Lung (tissue), 12 donors: ENCODE results near the gene C9orf152. TPM values are rescaled to one million over a fixed set of nuclear protein-coding genes. Genes with fewer than 3 reads are reported as not detected.
"Not testable (repeated sequence)": the region's sequence is repeated elsewhere in the genome, so short reads cannot be mapped to it uniquely, and the experiment has no call there.

Experiments used
- ATAC-seq: fragments of 200-7000 bp; cut with Tn5 transposase; one replicate; pipeline ENCODE4 v1.9.1; 2020; ENCODE audit warnings: moderate number of reproducible peaks; ENCODE audit not compliant: insufficient read depth, low FRiP score
- DNase-seq, 3 donors: peaks; one replicate each; pipeline ENCODE4 v3.0.0-alpha.2; 2013 to 2017
- H3K27ac ChIP-seq, 2 donors: one replicate each; pipeline ENCODE4 v1.5.1; 2013; ENCODE audit warnings: mild to moderate bottlenecking in 2 of 2, moderate library complexity in 2 of 2, control low read depth in 1 of 2, inconsistent platforms in 1 of 2, low read depth in 1 of 2, low read length in 1 of 2
- H3K27me3 ChIP-seq, 3 donors: one replicate each; pipeline ENCODE4 v1.5.1; 2013; ENCODE audit warnings: low read length in 2 of 3; ENCODE audit not compliant: control insufficient read depth in 3 of 3, insufficient read depth in 3 of 3
- H3K36me3 ChIP-seq, 4 donors: one replicate each; pipeline ENCODE4 v1.5.1; 2013; ENCODE audit warnings: low read length in 4 of 4, mild to moderate bottlenecking in 1 of 4, moderate library complexity in 1 of 4; ENCODE audit not compliant: control insufficient read depth in 4 of 4, insufficient read depth in 4 of 4
- H3K4me1 ChIP-seq, 5 donors: one replicate each; pipeline ENCODE4 v1.5.1; 2013; ENCODE audit warnings: low read length in 5 of 5, mild to moderate bottlenecking in 2 of 5, moderate library complexity in 1 of 5; ENCODE audit not compliant: control insufficient read depth in 5 of 5, insufficient read depth in 5 of 5
- H3K4me3 ChIP-seq: one replicate; pipeline ENCODE4 v1.5.1; 2013; ENCODE audit warnings: mild to moderate bottlenecking, control low read depth, moderate library complexity
- H3K9ac ChIP-seq, 2 donors: one replicate each; pipeline ENCODE4 v1.5.1; 2013; ENCODE audit warnings: low read length in 2 of 2, control low read depth in 1 of 2; ENCODE audit not compliant: insufficient read depth in 1 of 2
- H3K9me3 ChIP-seq, 4 donors: one replicate each; pipeline ENCODE4 v1.5.1; 2013; ENCODE audit warnings: low read length in 3 of 4, mild to moderate bottlenecking in 1 of 4, moderate library complexity in 1 of 4; ENCODE audit not compliant: control insufficient read depth in 4 of 4, insufficient read depth in 3 of 4
- CTCF ChIP-seq: IDR thresholded peaks from 2 replicates; pipeline ENCODE4 v1.5.1; 2012; ENCODE audit warnings: mild to moderate bottlenecking; ENCODE audit errors: control extremely low read depth, extremely low read depth
- WGBS, 2 donors: extraction: QIAGEN DNeasy Blood & Tissue Kit; methylation state at CpG; one replicate each; pipeline ENCODE4 v1.1.7; 2013; 5-methylcytosine and 5-hydroxymethylcytosine counted together
- polyA plus RNA-seq, 2 donors: library from polyadenylated mRNA; stranded (reverse); fragments of 200-250 nt; gene quantifications; one replicate each; pipeline ENCODE4 v1.2.1, GENCODE V29; 2013
- total RNA-seq, 2 donors: library from RNA; depleted of rRNA in 1 of 2; stranded (reverse); fragments of >200 nt in 1 of 2; gene quantifications; one replicate each; pipeline ENCODE4 v1.2.1, GENCODE V29; 2014 to 2021
- donor health status: control.
- donor health status: control.
- donor health status: Bipolar disorder and iron deficiency.
- donor health status: healthy.
- donor health status: DM: yes; HTN: yes; CAD: no.

The C9orf152 gene
- total and polyA plus RNA-seq, 4 donors, result 4.2 to 16.8 (median 11.2) TPM

DNA sequence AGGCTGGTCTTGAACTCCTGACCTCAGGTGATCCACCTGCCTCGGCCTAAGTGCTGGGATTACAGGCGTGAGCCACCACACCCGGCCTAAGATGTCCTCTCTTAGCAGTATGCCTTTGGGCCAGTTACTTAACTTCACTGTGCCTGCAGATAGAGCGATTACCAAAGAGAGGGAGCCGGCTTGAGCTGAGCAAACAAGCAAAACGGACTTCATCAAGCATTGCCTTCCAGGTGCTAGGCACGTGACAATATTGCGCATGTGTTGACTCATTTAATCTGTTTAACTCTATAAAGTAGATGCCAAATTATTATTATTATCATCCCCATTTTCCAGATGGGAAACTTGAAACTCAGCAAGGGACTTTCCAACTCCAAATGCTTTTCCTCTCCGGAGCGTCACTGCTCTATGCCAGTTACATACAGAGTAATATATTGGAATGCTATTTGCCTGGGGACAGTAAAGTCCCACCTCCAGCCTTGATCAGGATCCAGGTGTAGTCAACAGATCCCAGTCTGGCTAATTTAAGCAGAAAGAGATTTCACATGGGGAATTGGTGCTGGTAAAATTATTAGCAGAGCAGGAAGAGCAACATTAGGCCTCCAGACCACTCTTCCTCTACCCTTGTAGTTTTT, 5.6 kb upstream of the C9orf152 start:
- whole genome bisulfite sequencing, 2 donors, result 69 to 86% methylated on average over 10 of the region's 10 CpGs
- H3K27ac ChIP-seq, result no peak overlapping the region

GRCh38 chr9:110207071-110207641, 803 bp downstream of the C9orf152 start:
- peak; percentile 55 to 77 (median 74) for DNase-seq
- 50 to 61% methylated on average over 6 of the region's 6 CpGs for WGBS, 2 donors
- Histone ChIP-seq H3K27ac (peak overlapping the region in 1 of 2 donors; percentile 69), H3K4me3 (no peak overlapping the region), H3K9ac (no peak overlapping the region), H3K4me1 (peaks cover 0 to 3% (median 0%) of the 10 kb centered on the region in 5 donors), H3K9me3 (no peaks in the 10 kb centered on the region), H3K36me3 (no peaks in the 10 kb centered on the region), H3K27me3 (no peaks in the 10 kb centered on the region)
- TF ChIP-seq CTCF, result no peak
- peak; percentile 68 for ATAC-seq

More for the DNA sequence above, 5.6 kb upstream of the C9orf152 start:
- H3K27me3 ChIP-seq, result no peaks in the 10 kb centered on the region
- H3K4me3 ChIP-seq, result no peak overlapping the region
- no peaks in the 10 kb centered on the region for H3K9me3 ChIP-seq
- no peak overlapping the region for H3K9ac ChIP-seq
- H3K4me1 ChIP-seq, result peaks cover 0 to 13% (median 0%) of the 10 kb centered on the region in 5 donors
- DNase-seq, result no peak
- H3K36me3 ChIP-seq, result no peaks in the 10 kb centered on the region
- no peak for TF ChIP-seq CTCF
- ATAC-seq, result no peak

- H3K36me3 ChIP-seq, result no peaks in the 10 kb centered on the region
- no peaks in the 10 kb centered on the region for H3K9me3 ChIP-seq
- no peak for TF ChIP-seq CTCF
- WGBS, 2 donors, result 60 to 75% methylated on average over 1 of the region's 1 CpG
- peak overlapping the region in 1 of 2 donors; percentile 69 for H3K27ac ChIP-seq
- peaks cover 0 to 3% (median 0%) of the 10 kb centered on the region in 5 donors for H3K4me1 ChIP-seq
- H3K27me3 ChIP-seq, result no peaks in the 10 kb centered on the region
- no peak overlapping the region for H3K4me3 ChIP-seq
- DNase-seq, result no peak
- H3K9ac ChIP-seq, result no peak overlapping the region
- peak; percentile 14 for ATAC-seq
These were observed 1.6 kb downstream of the C9orf152 start for GRCh38 chr9:110206389-110206788.

DNA sequence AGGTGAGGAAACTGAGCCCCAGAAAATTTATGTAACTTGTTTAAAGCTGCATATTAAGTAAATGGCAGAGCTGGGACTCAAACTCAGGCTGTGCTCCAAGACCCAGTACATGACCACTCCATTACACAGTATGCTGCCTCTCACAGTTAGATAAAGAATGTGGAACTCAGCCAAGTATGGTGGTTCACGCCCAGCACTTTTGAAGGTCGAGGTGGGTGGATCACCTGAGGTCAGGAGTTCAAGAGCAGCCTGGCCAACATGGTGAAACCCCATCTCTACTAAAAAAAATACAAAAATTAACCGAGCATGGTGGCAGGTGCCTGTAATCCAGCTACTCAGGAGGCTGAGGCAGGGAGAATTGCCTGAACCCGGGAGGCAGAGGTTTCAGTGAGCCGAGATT, 2.3 kb downstream of the C9orf152 start:
- ATAC-seq, H3K4me1 ChIP-seq, H3K27me3 ChIP-seq, DNase-seq, H3K9me3 ChIP-seq, H3K9ac ChIP-seq, H3K4me3 ChIP-seq, H3K36me3 ChIP-seq: not testable (repeated sequence)
- 67 to 81% methylated on average over 5 of the region's 5 CpGs for WGBS, 2 donors
- H3K27ac ChIP-seq, result peak overlapping the region in 1 of 2 donors; percentile 35
